Measurements from ENCODE around the gene RGP1. TPM values are rescaled to one million over a fixed set of nuclear protein-coding genes. Genes with fewer than 3 reads are reported as not detected.
A peak's percentile ranks its signal among the peaks of the same experiment; 100 is the strongest.

Gene RGP1
- polyA plus RNA-seq, 1 donor (not counting 4 experiments of a cell fraction or from before 2014, with no cell fraction given): 18.3 TPM

DNA sequence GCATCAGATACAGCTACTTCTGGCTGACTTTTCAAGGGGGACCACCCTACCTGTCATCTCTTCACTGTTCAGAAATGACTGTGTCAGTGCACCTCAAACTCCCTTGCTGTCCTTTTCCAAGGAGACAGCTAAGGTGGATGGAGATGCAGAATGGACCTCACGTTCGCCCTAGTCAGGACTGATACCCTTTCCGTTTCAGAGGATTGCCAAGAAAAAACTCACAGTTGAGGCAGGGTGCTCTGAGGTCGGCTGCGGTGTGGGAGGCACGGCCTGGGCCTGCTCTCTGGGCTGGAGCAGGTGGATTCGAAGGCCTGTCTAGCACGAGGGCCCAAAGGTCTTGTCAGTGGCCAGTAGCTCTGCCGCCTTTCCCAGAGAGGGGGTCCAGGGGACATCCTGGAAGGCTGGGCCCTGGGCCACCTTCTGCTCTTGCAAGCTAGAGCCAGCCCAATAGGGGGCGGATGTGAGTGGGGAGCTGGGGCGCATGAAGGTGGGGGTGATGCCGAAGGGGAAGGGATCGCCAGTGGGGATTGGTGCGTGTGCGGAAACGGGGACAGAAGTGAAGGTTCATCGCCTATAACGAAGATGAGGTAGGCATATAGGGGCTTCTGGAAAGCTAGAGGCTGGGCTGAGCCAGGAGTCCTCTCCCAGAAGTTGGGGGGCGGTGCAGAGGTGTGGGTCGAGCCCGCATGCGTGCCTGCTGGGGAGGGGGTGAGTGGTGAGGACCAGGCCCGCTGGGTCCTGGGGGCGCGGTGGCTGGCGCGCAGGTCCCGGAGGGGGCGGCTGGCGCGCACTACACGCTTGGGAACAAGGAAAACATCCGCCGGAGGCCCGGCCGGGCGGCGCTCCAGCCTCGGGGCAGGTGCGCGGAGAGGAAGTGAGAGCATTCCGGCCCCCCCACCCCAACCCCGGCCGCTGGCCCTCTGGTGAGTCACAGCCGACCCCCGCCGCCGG is 7.5 kb downstream of the RGP1 start:
- H3K79me2 ChIP-seq (ENCODE audit: control insufficient read depth, insufficient read depth, low read length): peaks cover 1% of the 10 kb centered on the region
- no peaks in the 10 kb centered on the region for H4K20me1 ChIP-seq (ENCODE audit: control insufficient read depth, extremely low read depth, insufficient read depth, low read length)
- H3K27me3 ChIP-seq (ENCODE audit: control insufficient read depth, extremely low read depth, insufficient read depth, low read length): no peaks in the 10 kb centered on the region
- TF ChIP-seq, protein P1, sequence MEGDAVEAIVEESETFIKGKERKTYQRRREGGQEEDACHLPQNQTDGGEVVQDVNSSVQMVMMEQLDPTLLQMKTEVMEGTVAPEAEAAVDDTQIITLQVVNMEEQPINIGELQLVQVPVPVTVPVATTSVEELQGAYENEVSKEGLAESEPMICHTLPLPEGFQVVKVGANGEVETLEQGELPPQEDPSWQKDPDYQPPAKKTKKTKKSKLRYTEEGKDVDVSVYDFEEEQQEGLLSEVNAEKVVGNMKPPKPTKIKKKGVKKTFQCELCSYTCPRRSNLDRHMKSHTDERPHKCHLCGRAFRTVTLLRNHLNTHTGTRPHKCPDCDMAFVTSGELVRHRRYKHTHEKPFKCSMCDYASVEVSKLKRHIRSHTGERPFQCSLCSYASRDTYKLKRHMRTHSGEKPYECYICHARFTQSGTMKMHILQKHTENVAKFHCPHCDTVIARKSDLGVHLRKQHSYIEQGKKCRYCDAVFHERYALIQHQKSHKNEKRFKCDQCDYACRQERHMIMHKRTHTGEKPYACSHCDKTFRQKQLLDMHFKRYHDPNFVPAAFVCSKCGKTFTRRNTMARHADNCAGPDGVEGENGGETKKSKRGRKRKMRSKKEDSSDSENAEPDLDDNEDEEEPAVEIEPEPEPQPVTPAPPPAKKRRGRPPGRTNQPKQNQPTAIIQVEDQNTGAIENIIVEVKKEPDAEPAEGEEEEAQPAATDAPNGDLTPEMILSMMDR (optimal IDR thresholded peaks at IDR 0.05 in 1 of 3, IDR thresholded peaks at IDR 0.05 in 1 of 3, conservative IDR thresholded peaks at IDR 0.05 in 1 of 3; ENCODE audit: extremely low read depth in 1 of 3, insufficient read depth in 2 of 3, low read length in 3 of 3): peak; percentile 67 to 78 (median 77)
- no peak for TF ChIP-seq EZH2 (IDR thresholded peaks at IDR 0.05; ENCODE audit: low read length)
- H3K9me3 ChIP-seq (ENCODE audit: control insufficient read depth, low read depth, low read length): no peaks in the 10 kb centered on the region
- H3K4me3 ChIP-seq (ENCODE audit: control insufficient read depth in 2 of 3, extremely low read depth in 1 of 3, insufficient read depth in 2 of 3, low read depth in 1 of 3, low read length in 3 of 3): peak overlapping the region; percentile 46 to 72 (median 66)
- H3K9ac ChIP-seq (ENCODE audit: control insufficient read depth, extremely low read depth, insufficient read depth, low read length): peak overlapping the region; percentile 65
- H3K4me2 ChIP-seq (ENCODE audit: control insufficient read depth, extremely low read depth, insufficient read depth, low read depth, low read length): peak overlapping the region; percentile 86
- H3K4me1 ChIP-seq (ENCODE audit: control insufficient read depth, extremely low read depth, insufficient read depth, low read length): peaks cover 3% of the 10 kb centered on the region
- peaks cover 17 to 24% of the 10 kb centered on the region in 2 experiments for H3K36me3 ChIP-seq (ENCODE audit: control insufficient read depth in 2 of 2, extremely low read depth in 1 of 2, insufficient read depth in 2 of 2, low read length in 2 of 2)
- dilution Hi-C loops (cut with MboI; ENCODE audit: extremely low pct_ligation_motif_present, low sequenced_read_pairs): no loop called here
- H3K9me1 ChIP-seq (ENCODE audit: control insufficient read depth, extremely low read depth, insufficient read depth, low read length): no peaks in the 10 kb centered on the region
- H3K27ac ChIP-seq (ENCODE audit: control insufficient read depth, insufficient read depth, low read length): peak overlapping the region; percentile 26
- FAIRE-seq (no peak), DNase-seq (ENCODE audit: low read depth, low spot score) (no peak)
- H2AFZ ChIP-seq (ENCODE audit: control insufficient read depth, low read length): peak overlapping the region; percentile 71

DNA sequence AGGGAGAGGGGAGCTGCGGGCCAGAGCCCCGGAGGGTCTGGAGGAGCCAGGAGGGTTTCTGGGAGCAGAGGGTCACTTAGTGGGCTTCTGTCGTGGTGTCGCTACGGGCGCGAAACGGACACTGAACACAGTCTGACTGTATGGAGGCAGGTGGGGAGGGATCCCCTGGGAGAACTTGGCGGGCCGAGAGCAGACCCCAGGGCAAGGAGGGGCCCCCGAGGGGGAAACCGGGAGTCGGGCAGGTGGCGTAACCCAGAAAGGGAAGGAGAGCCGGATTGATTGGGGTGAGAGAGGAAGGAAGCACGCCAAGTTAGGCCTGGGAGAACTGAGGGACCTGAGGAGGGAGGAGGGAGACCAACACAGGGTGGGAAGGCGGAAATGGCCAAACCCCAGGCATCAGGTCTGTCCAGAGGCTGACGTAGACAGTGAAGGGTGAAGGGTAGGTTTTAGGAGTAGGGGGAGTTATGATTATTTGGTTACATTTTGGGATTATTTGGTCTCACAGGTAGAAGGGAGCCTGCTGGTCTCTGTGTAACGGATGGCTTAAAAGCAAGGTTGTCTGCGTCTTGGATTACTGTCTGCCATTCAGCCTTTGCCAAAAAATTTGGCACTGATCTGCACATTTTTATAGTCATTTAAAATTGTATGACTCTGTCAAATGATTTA is 8.3 kb downstream of the RGP1 start:
- peak overlapping the region; percentile 65 for H3K9ac ChIP-seq (ENCODE audit: control insufficient read depth, extremely low read depth, insufficient read depth, low read length)
- no peaks in the 10 kb centered on the region for H3K9me3 ChIP-seq (ENCODE audit: control insufficient read depth, low read depth, low read length)
- dilution Hi-C loops (cut with MboI; ENCODE audit: extremely low pct_ligation_motif_present, low sequenced_read_pairs): no loop called here
- H3K9me1 ChIP-seq (ENCODE audit: control insufficient read depth, extremely low read depth, insufficient read depth, low read length): no peaks in the 10 kb centered on the region
- H3K4me1 ChIP-seq (ENCODE audit: control insufficient read depth, extremely low read depth, insufficient read depth, low read length): peaks cover 3% of the 10 kb centered on the region
- H3K4me2 ChIP-seq (ENCODE audit: control insufficient read depth, extremely low read depth, insufficient read depth, low read depth, low read length): peak overlapping the region; percentile 86
- TF ChIP-seq, protein P1 (optimal IDR thresholded peaks at IDR 0.05 in 1 of 3, IDR thresholded peaks at IDR 0.05 in 1 of 3, conservative IDR thresholded peaks at IDR 0.05 in 1 of 3; ENCODE audit: extremely low read depth in 1 of 3, insufficient read depth in 2 of 3, low read length in 3 of 3): no peak
- TF ChIP-seq EZH2 (IDR thresholded peaks at IDR 0.05; ENCODE audit: low read length): no peak
- peak overlapping the region; percentile 42 for H3K27ac ChIP-seq (ENCODE audit: control insufficient read depth, insufficient read depth, low read length)
- H2AFZ ChIP-seq (ENCODE audit: control insufficient read depth, low read length): peak overlapping the region; percentile 70
- FAIRE-seq (no peak), DNase-seq (ENCODE audit: low read depth, low spot score) (no peak)
- peaks cover 1% of the 10 kb centered on the region for H3K79me2 ChIP-seq (ENCODE audit: control insufficient read depth, insufficient read depth, low read length)
- H3K4me3 ChIP-seq (ENCODE audit: control insufficient read depth in 2 of 3, extremely low read depth in 1 of 3, insufficient read depth in 2 of 3, low read depth in 1 of 3, low read length in 3 of 3): peak overlapping the region; percentile 46 to 72 (median 66)
- H4K20me1 ChIP-seq (ENCODE audit: control insufficient read depth, extremely low read depth, insufficient read depth, low read length): no peaks in the 10 kb centered on the region
- no peaks in the 10 kb centered on the region for H3K27me3 ChIP-seq (ENCODE audit: control insufficient read depth, extremely low read depth, insufficient read depth, low read length)
- H3K36me3 ChIP-seq (ENCODE audit: control insufficient read depth in 2 of 2, extremely low read depth in 1 of 2, insufficient read depth in 2 of 2, low read length in 2 of 2): peaks cover 10 to 18% of the 10 kb centered on the region in 2 experiments

All from keratinocyte (primary cell).